Measurements from ENCODE around the gene SSBP1. TPM values are rescaled to one million over a fixed set of nuclear protein-coding genes. Genes with fewer than 3 reads are reported as not detected.

Gene SSBP1
- total and polyA plus RNA-seq, 2 of the 8 experiments (the other 6 are each of a cell fraction or from before 2014, with no cell fraction given): 136 to 254 TPM

DNA sequence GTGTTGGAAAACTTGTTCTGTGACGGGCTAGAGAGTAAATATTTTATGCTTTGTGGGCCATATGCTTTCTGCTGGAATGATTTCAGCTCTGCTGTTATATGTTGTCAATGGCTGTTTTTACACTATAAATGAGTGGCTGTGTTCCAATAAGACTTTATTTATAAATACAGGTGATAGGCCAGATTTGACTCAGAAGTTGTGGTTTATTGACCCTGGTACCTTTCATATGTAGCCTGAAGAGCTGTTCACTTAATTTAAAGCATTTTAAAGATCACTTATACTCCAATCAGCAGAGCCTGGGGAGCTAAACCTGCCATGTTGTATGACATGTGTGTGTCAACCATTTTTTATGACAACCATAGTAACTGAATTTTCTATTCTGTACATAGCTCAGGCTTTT, 9.1 kb upstream of the SSBP1 start:
- Histone ChIP-seq H3K14ac (ENCODE audit: insufficient read length) (no peak overlapping the region), H3K27me3 (replicated peaks in 1 of 4; ENCODE audit: control insufficient read depth in 3 of 4, extremely low read depth in 1 of 4, insufficient read depth in 3 of 4, low read length in 3 of 4) (no peaks in the 10 kb centered on the region; a peak in 1 of 7 replicates), H2AFZ (ENCODE audit: low read length) (no peak overlapping the region), H2BK5ac (ENCODE audit: low read depth, low read length) (no peak overlapping the region), H4K5ac (ENCODE audit: insufficient read length, low read depth, low read length) (no peak overlapping the region), H2AK5ac (ENCODE audit: low read depth, low read length) (no peak overlapping the region), H3K23ac (ENCODE audit: insufficient read length) (no peak overlapping the region), H3K9me3 (ENCODE audit: insufficient read depth in 2 of 2, low read depth in 1 of 2, low read length in 1 of 2) (no peaks in the 10 kb centered on the region), H3K79me1 (ENCODE audit: low read depth, low read length) (no peaks in the 10 kb centered on the region), H3K4me2 (ENCODE audit: insufficient read depth in 1 of 2, low read depth in 2 of 2, low read length in 2 of 2) (no peak overlapping the region), H3K23me2 (ENCODE audit: low read depth, low read length) (no peaks in the 10 kb centered on the region), H3K56ac (replicated peaks; ENCODE audit: insufficient read length, low read depth, low read length) (no peak overlapping the region), H2BK12ac (ENCODE audit: low read depth, low read length) (no peak overlapping the region), H3K4ac (replicated peaks; ENCODE audit: insufficient read length, low read depth, low read length) (no peak overlapping the region), H2BK15ac (ENCODE audit: low read length) (no peak overlapping the region), H3K27ac (ENCODE audit: low read depth, low read length) (no peak overlapping the region), H3K4me3 (ENCODE audit: extremely low read depth in 1 of 4, insufficient read depth in 2 of 4, low read depth in 3 of 4, low read length in 4 of 4) (no peak overlapping the region), H4K91ac (replicated peaks; ENCODE audit: insufficient read length, low read length) (no peak overlapping the region), H4K20me1 (replicated peaks in 1 of 2; ENCODE audit: control insufficient read depth in 1 of 2, insufficient read depth in 2 of 2, low read length in 2 of 2) (no peaks in the 10 kb centered on the region), H2BK120ac (replicated peaks; ENCODE audit: low read depth, low read length) (no peak overlapping the region), H3K9ac (replicated peaks in 1 of 4; ENCODE audit: extremely low read depth in 1 of 4, low read depth in 3 of 4, low read length in 3 of 4) (no peak overlapping the region), H3K36me3 (ENCODE audit: control insufficient read depth in 2 of 4, insufficient read depth in 4 of 4, low read length in 3 of 4) (no peaks in the 10 kb centered on the region), H2BK20ac (ENCODE audit: low read length) (no peak overlapping the region), H3K79me2 (ENCODE audit: control insufficient read depth in 1 of 2, insufficient read depth in 2 of 2, low read length in 2 of 2) (no peaks in the 10 kb centered on the region), H4K8ac (ENCODE audit: extremely low read depth, insufficient read depth, low read length) (no peak overlapping the region), H3K18ac (ENCODE audit: extremely low read depth, low read length) (no peak overlapping the region), H3K4me1 (replicated peaks in 1 of 4; ENCODE audit: control insufficient read depth in 3 of 4, insufficient read depth in 4 of 4, low read length in 3 of 4) (no peaks in the 10 kb centered on the region)
- ChIA-PET CTCF (ENCODE audit: partially characterized antibody) (interaction anchor here (2.0 kb wide), 1 partner anchor 9 kb away, joined by 9 read pairs; the partner anchor contains the start of gene SSBP1), POLR2A (ENCODE audit: partially characterized antibody) (interaction anchor here (1.7 kb wide), 1 partner anchor 9 kb away, joined by 7 read pairs; the partner anchor contains the start of gene SSBP1)
- FAIRE-seq: no peak
- 83% methylated on average over 1 of the region's 1 CpG; no CpG with 5 or more reads in 1 of the 2 experiments for WGBS, 2 experiments (ENCODE audit: extremely low coverage in 1 of 2, insufficient coverage in 1 of 2, insufficient read length in 1 of 2, insufficient replicate concordance in 2 of 2, low coverage in 1 of 2, low lambda C conversion rate in 2 of 2, missing lambda C conversion rate in 1 of 2)
- no peak for TF ChIP-seq CHD1 (IDR thresholded peaks at IDR 0.05; ENCODE audit: low read depth, low read length)
- no peak for TF ChIP-seq RAD21 (IDR thresholded peaks at IDR 0.05 in 1 of 2, conservative IDR thresholded peaks at IDR 0.05 in 1 of 2; ENCODE audit: low read depth in 2 of 2, low read length in 2 of 2)
- no peak for TF ChIP-seq TAF7 (optimal IDR thresholded peaks at IDR 0.05; ENCODE audit: borderline replicate concordance, low read depth, low read length)
- no peak for TF ChIP-seq TAF1 (IDR thresholded peaks at IDR 0.05; ENCODE audit: low read depth, low read length)
- no peak for TF ChIP-seq GTF2F1 (IDR thresholded peaks at IDR 0.05; ENCODE audit: borderline replicate concordance, low read depth, low read length)
- TF ChIP-seq, protein P1, sequence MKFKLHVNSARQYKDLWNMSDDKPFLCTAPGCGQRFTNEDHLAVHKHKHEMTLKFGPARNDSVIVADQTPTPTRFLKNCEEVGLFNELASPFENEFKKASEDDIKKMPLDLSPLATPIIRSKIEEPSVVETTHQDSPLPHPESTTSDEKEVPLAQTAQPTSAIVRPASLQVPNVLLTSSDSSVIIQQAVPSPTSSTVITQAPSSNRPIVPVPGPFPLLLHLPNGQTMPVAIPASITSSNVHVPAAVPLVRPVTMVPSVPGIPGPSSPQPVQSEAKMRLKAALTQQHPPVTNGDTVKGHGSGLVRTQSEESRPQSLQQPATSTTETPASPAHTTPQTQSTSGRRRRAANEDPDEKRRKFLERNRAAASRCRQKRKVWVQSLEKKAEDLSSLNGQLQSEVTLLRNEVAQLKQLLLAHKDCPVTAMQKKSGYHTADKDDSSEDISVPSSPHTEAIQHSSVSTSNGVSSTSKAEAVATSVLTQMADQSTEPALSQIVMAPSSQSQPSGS (IDR thresholded peaks at IDR 0.05; ENCODE audit: low read length): no peak
- TF ChIP-seq HDAC6 (IDR thresholded peaks at IDR 0.05; ENCODE audit: low read depth, low read length): no peak
- DNase-seq (ENCODE audit: low read depth in 1 of 2, low spot score in 2 of 2): no peak
